Measurements from ENCODE around the gene EXT2.

The EXT2 gene

GRCh38 chr11:44248109-44248508, 152.6 kb downstream of the EXT2 start:
- no peak for DNase-seq

DNA sequence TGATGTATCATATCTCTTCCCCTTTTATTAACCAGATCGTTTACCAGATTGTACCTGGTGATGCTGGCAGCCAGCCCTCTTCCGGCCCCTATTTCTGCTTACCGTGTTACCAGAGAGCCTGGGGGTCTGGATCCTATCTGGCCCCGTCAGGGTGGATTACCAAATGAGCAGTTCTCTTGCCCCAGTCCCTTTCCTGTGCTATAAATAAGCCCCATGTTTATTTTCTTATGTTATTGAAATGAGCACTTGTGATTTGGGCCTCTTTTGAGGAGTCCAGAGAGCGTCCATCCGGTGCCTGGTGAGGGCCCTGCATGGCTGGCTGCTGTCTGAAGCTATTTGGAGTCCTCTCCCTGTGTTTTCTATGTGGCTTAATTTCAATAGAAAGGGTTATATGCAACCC, 154.9 kb downstream of the EXT2 start:
- DNase-seq = no peak

- no peak for DNase-seq
Observed at GRCh38 chr11:44252999-44253602, 157.6 kb downstream of the EXT2 start.

- no peak for DNase-seq
Observed at GRCh38 chr11:44255406-44256071, 160.1 kb downstream of the EXT2 start.

DNA sequence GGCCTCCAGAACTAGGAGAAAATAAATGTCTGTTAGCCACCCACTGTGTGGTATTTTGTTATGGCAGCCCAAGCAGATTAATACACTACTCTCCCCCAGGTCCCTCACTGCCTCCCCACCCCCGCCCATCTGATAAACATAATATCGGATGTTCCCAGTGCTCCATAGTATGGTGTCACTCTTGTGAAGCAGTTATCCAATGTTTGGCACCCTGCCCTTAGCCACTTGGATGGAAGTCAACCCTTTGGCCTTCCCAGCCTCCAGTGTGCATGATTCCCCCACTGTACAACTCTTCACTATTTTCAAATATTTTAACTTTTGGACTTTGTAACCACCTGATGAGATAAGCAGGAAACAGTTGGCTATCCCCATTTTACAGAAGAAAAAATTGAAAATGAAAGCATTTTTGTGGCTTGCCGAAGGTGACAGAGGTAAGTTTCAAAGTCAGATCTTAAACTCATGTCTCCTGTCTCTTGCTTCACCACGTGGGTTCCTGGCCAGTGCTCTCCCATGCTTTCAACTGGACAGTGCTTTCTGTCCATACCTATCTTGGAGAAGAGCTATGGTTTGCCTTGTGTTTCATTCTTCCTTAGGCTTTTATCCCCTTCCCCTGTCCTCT, 161.3 kb downstream of the EXT2 start:
- DNase-seq = no peak

DNA sequence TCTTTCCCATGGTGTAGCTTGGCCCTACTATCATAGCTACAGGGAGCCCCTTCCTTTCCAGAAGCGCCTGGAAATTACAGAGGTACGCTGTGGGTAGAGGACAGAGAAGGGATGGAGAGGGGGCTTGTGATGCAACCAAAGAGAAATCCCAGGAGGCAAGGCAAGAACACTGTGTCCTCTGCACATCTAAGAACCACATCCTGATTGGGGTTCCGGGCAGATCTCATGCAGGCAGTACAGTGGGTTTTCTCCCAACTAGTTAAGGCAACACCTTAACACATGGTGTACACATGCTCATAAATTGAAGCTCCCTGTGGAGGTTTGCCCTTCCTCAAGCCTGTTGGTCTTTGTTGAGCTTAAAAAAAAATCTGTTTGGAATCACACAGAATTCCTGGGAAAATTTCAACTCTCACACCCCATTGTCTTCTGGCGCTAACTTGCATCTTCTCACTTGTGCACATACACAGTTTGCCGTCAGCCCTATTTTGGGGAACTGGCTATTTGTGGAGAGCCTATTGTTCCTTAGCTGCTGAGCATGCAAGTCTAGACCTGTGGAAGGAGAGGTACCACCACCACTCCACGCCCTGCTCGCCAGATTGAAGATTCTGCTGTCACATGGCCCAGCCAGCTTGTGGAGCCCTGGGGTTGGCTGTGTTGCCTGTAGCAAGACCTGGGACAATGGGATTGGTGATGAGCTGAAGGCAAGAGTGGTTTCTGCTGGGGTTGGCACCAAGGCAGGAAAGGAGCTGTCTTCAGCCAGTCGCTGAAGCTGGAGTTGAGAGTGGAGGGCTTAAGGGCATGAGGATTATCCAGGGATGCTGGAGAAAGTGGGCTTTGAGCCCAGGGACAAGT, 162.1 kb downstream of the EXT2 start:
- no peak for DNase-seq

DNA sequence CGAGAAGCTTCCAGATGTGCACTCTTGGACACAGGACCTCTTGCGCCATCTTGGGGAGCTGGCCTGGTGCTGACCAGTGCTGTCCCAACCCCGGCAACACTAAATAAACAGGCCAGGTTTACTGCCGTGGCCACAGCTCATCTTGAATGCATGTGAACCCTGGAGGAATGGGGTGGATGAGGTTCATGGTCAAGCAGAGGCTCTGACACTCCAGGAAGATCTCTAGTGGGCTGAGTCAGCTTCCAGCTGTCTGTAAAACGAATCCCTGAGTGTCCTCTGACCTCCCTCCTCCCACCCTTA, 162.7 kb downstream of the EXT2 start:
- no peak for DNase-seq

- no peak for DNase-seq
Observed at GRCh38 chr11:44258839-44259420, 163.5 kb downstream of the EXT2 start.

GRCh38 chr11:44260081-44260480, 164.6 kb downstream of the EXT2 start:
- no peak for DNase-seq

DNA sequence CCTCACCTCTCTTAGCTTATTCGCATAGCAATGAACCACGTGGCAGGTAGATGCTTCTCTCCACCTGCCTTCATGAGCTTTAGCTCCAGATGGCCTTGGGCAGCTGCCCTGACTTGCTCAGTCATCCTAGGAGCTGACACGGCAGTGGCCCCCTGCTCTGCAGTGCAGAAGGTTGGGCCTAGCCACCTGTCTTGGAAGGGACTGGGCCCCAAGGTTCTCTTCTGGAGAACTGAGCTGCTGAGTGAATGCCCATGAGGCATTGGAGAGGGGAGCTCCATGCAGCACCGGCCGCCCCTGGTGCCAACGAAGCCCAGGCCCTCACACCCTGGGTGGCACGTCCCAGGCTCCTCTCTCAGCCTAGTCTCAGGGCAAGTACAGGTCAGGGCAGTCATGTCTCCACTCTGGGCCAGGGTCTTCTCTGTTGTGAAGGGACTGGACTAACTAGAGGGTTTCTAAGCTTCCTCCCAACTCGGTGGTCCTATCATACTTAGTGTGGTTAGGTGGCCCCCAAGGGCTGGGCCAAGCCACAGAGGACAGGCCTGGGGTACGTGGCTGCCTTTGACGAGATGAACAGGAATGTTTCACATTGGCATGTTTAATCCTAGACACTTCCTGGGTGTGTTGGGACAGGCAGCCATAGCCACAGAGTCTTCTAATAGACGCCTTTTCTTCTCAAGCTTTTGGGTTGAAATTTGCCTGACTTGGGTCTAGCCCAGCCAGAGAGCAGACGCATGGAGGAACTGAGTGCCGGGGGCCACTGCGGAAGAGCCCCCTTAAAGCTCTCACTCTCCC, 166.5 kb downstream of the EXT2 start:
- DNase-seq = no peak

- DNase-seq = no peak
Observed at GRCh38 chr11:44263738-44264437, 168.4 kb downstream of the EXT2 start.

DNA sequence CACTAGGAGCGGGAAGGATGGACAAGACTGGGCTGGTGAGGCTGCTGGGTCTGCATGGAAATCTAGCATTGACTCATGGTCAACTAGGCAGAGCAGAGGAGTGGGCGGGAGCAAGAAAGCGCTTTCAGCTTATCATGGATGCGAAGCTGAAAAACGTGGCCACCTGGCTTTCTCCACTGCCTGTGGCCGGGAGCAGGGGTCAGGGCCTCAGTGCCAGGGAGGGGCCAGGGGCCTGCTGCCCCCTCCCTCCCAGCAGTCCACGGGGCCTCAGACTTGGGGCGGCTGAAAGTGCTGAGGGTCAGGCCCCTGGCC, 168.9 kb downstream of the EXT2 start:
- no peak for DNase-seq

DNA sequence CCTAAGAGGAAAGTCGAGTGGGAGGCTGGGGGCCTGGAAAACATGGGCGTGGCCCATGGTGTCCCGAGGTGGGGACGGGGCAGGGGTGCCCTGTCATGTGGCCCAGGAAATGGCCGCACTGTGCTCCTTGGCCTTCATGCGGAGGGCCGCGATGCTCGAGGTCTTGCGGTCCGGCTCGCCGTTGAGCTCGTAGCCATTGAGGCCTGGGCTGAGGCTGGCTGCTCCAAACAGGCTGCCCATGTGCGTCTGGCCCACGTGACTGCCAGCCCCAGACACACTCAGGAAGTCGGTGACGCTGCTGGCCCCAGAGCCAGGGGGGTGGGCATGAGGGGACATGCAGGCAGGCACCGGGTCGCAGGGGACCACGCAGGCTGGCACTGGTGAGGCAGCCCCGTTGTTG, 169.3 kb downstream of the EXT2 start:
- DNase-seq = no peak

GRCh38 chr11:44266056-44266780, 170.7 kb downstream of the EXT2 start:
- no peak for DNase-seq

DNA sequence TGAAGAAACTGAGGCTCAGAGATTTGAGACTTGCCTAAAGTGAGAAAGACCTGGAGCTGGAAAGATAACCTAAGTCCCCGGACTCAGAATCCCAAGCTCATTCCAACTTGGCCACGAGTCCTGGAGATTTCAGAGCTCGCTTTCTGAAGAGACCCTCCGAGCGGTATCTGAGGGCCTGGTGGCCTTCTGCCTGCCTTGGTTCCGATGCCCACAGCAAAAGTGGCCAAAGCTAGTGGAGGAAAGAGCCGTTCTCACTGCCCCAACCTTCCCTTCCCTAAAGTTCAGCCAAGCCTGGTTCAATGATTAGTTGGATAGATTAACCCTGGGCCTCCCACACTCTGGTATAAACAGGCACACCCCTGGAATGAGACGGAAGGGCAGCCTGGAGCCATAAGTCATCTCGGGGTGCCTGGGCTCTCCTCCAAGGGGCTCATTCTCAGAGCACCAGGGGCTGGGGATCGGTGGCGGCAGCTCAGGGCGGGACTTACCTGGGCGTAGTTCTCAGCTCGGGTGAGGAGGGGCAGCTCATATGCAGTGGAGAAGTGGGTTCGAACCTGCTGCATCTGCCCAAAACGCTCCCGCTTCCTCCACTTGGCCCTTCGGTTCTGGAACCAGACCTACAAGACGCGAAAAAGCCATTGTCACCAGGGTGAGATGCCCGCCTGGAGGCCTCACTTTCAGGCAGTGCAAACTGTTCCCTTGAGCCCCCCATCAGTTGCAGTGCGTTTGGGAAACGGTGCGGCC, 171.7 kb downstream of the EXT2 start:
- DNase-seq = no peak

- DNase-seq = no peak
Observed at GRCh38 chr11:44267750-44268613, 172.5 kb downstream of the EXT2 start.

- DNase-seq = no peak
Observed at GRCh38 chr11:44268614-44269080, 173.2 kb downstream of the EXT2 start.

GRCh38 chr11:44269369-44270351, 174.2 kb downstream of the EXT2 start:
- DNase-seq = no peak

Data from stimulated activated CD4-positive, alpha-beta T cell treated with anti-CD3 and anti-CD28 coated beads, Interleukin-2, amount 100 ng/mL, for 48 hours (primary cell).